ENCODE results near the gene KCNQ1. TPM values are rescaled to one million over a fixed set of nuclear protein-coding genes. Genes with fewer than 3 reads are reported as not detected.

Gene KCNQ1
- total RNA-seq, 4 donors from 2014 or later = 5.6 to 46.8 (median 24.6) TPM

DNA sequence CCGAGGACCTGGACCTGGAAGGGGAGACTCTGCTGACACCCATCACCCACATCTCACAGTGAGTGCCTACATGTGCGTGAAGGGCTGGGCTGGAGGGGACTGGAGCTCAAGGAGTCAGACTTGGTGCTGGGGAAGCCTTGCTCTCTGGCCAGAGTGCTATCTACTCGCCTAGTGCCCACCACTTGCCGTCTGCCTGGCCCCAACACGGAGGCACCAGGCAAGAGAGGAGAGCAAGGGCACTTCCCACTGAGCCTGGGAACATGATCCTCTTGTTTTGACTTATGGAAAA is 217.2 kb downstream of the KCNQ1 start:
- in situ Hi-C loops (cut with MboI; ENCODE audit: low pct_ligation_motif_present in 1 of 4, low pct_unique_long_range_greater_than_20kb in 1 of 4, low sequenced_read_pairs in 3 of 4) = no loop called here
- Histone ChIP-seq H3K4me3 (no peak overlapping the region), H3K4me1 (no peaks in the 10 kb centered on the region), H3K27ac (no peak overlapping the region), H3K36me3 (peaks cover 0 to 3% (median 0%) of the 10 kb centered on the region in 4 donors), H3K27me3 (no peaks in the 10 kb centered on the region), H3K9me3 (peaks cover 6 to 13% of the 10 kb centered on the region in 2 donors)
- intact Hi-C loops (cut with DNase I; ENCODE audit: low total_unique reads) = no loop called here
- WGBS, 2 donors (ENCODE audit: low coverage in 1 of 2) = 97% methylated on average over 5 of the region's 5 CpGs; no CpG with 5 or more reads in 1 of the 2 donors
- DNase-seq = no peak
- TF ChIP-seq EP300 (IDR thresholded peaks at IDR 0.05; ENCODE audit: low read depth) (no peak), CTCF (IDR thresholded peaks at IDR 0.05) (no peak), POLR2A (IDR thresholded peaks at IDR 0.05) (no peak), POLR2AphosphoS5 (IDR thresholded peaks at IDR 0.05) (no peak)

GRCh38 chr11:2662430-2663299 is 217.9 kb downstream of the KCNQ1 start:
- intact Hi-C loops (cut with DNase I; ENCODE audit: low total_unique reads) = no loop called here
- H3K27me3 ChIP-seq = no peaks in the 10 kb centered on the region
- H3K4me3 ChIP-seq = no peak overlapping the region
- no peak overlapping the region for H3K27ac ChIP-seq
- H3K4me1 ChIP-seq = no peaks in the 10 kb centered on the region
- 75 to 96% methylated on average over 2 to 19 of the region's 19 CpGs for WGBS, 2 donors (ENCODE audit: low coverage in 1 of 2)
- DNase-seq = no peak
- no peak for TF ChIP-seq CTCF (IDR thresholded peaks at IDR 0.05)
- in situ Hi-C loops (cut with MboI; ENCODE audit: low pct_ligation_motif_present in 1 of 4, low pct_unique_long_range_greater_than_20kb in 1 of 4, low sequenced_read_pairs in 3 of 4) = no loop called here
- H3K9me3 ChIP-seq = peaks cover 6 to 13% of the 10 kb centered on the region in 2 donors
- H3K36me3 ChIP-seq = peaks cover 0 to 3% (median 0%) of the 10 kb centered on the region in 4 donors

GRCh38 chr11:2663506-2663905 is 218.7 kb downstream of the KCNQ1 start:
- Histone ChIP-seq H3K27ac (no peak overlapping the region), H3K4me3 (no peak overlapping the region), H3K9me3 (peaks cover 6 to 13% of the 10 kb centered on the region in 2 donors), H3K4me1 (no peaks in the 10 kb centered on the region), H3K27me3 (no peaks in the 10 kb centered on the region), H3K36me3 (peaks cover 0 to 3% (median 0%) of the 10 kb centered on the region in 4 donors)
- no peak for DNase-seq
- intact Hi-C loops (cut with DNase I; ENCODE audit: low total_unique reads) = no loop called here
- in situ Hi-C loops (cut with MboI; ENCODE audit: low pct_ligation_motif_present in 1 of 4, low pct_unique_long_range_greater_than_20kb in 1 of 4, low sequenced_read_pairs in 3 of 4) = no loop called here
- 100% methylated on average over 2 of the region's 2 CpGs; no CpG with 5 or more reads in 1 of the 2 donors for WGBS, 2 donors (ENCODE audit: low coverage in 1 of 2)
- TF ChIP-seq POLR2A (IDR thresholded peaks at IDR 0.05) (no peak), CTCF (IDR thresholded peaks at IDR 0.05) (no peak), EP300 (IDR thresholded peaks at IDR 0.05; ENCODE audit: low read depth) (no peak), POLR2AphosphoS5 (IDR thresholded peaks at IDR 0.05) (no peak)

DNA sequence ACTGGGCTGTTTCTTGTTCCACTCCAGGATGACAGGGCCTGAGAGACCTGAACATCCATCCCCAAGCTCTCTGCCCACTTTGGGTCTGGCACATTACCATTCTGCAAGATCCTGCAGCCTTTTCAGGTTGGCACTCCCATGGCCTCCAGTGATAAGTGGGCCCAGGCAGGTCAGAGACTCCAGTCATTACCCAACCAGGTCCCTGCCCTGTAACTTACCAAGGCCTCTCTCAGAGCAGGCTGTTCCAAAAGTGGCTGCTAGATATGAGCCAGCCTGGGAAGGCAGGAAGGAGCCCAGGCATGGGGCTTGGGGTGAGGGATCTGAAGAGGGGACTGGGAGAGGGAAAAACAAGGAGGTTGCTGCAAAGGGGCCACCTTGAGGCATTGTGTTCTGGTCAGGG is 219.1 kb downstream of the KCNQ1 start:
- no peak for TF ChIP-seq POLR2A (IDR thresholded peaks at IDR 0.05)
- no peak for TF ChIP-seq POLR2AphosphoS5 (IDR thresholded peaks at IDR 0.05)
- no peak for TF ChIP-seq CTCF (IDR thresholded peaks at IDR 0.05)
- no peak for TF ChIP-seq EP300 (IDR thresholded peaks at IDR 0.05; ENCODE audit: low read depth)
- intact Hi-C loops (cut with DNase I; ENCODE audit: low total_unique reads) = no loop called here
- Histone ChIP-seq H3K27ac (no peak overlapping the region), H3K36me3 (peaks cover 0 to 3% (median 0%) of the 10 kb centered on the region in 4 donors), H3K9me3 (peaks cover 6 to 13% of the 10 kb centered on the region in 2 donors), H3K27me3 (no peaks in the 10 kb centered on the region), H3K4me3 (no peak overlapping the region), H3K4me1 (no peaks in the 10 kb centered on the region)
- DNase-seq = no peak
- in situ Hi-C loops (cut with MboI; ENCODE audit: low pct_ligation_motif_present in 1 of 4, low pct_unique_long_range_greater_than_20kb in 1 of 4, low sequenced_read_pairs in 3 of 4) = no loop called here
